ENCODE measurements around the gene TPCN2. TPM values are rescaled to one million over a fixed set of nuclear protein-coding genes. Genes with fewer than 3 reads are reported as not detected.
"Not testable (repeated sequence)": the region's sequence is repeated elsewhere in the genome, so short reads cannot be mapped to it uniquely, and the experiment has no call there.

TPCN2 gene
- total and polyA plus RNA-seq, 7 experiments from 2014 or later = 3.3 to 29.4 (median 21.2) TPM

- intact Hi-C loops (cut with micrococcal nuclease) = no loop called here
- Mint-ChIP-seq H3K9me3 (peaks cover 0 to 14% (median 2%) of the 10 kb centered on the region in 11 donors), H3K36me3 (peaks cover 0 to 11% (median 3%) of the 10 kb centered on the region in 5 donors), H3K27me3 (no peaks in the 10 kb centered on the region), H3K27ac (no peak overlapping the region), H3K4me1 (peaks cover 5 to 45% (median 19%) of the 10 kb centered on the region in 7 donors), H3K4me3 (no peak overlapping the region)
- Histone ChIP-seq H3K4me1 (ENCODE audit: control insufficient read depth in 2 of 2, insufficient read depth in 2 of 2, low read length in 2 of 2) (peaks cover 0 to 25% of the 10 kb centered on the region in 2 donors), H3K4me3 (ENCODE audit: low read length) (no peak overlapping the region), H3K9me3 (ENCODE audit: control insufficient read depth in 2 of 3, low read length in 3 of 3) (no peaks in the 10 kb centered on the region), H3K36me3 (ENCODE audit: control insufficient read depth in 2 of 3, insufficient read depth in 3 of 3, low read length in 3 of 3) (no peaks in the 10 kb centered on the region), H3K27me3 (ENCODE audit: control insufficient read depth in 2 of 2, insufficient read depth in 2 of 2, low read length in 2 of 2) (no peaks in the 10 kb centered on the region), H3K27ac (ENCODE audit: low read depth, low read length) (no peak overlapping the region)
- ATAC-seq (no peak), DNase-seq (no peak)
- CTCF ChIA-PET = no interaction called here
- POLR2A ChIA-PET = no interaction called here
Measured at GRCh38 chr11:69134957-69135356, 86.2 kb downstream of the TPCN2 start.

- Mint-ChIP-seq H3K4me1 (peaks cover 5 to 38% (median 15%) of the 10 kb centered on the region in 7 donors), H3K36me3 (peaks cover 0 to 11% (median 3%) of the 10 kb centered on the region in 5 donors), H3K27me3 (no peaks in the 10 kb centered on the region), H3K4me3 (no peak overlapping the region), H3K9me3 (peaks cover 0 to 14% (median 2%) of the 10 kb centered on the region in 11 donors), H3K27ac (peak overlapping the region in 2 of 9 donors; percentile 5 to 70)
- ChIA-PET CTCF (no interaction called here), POLR2A (interaction anchor here (1.2 kb wide), 1 partner anchor 23 kb away, joined by 3 read pairs; no protein-coding TSS in a partner anchor)
- ATAC-seq = no peak
- no peaks in the 10 kb centered on the region for H3K36me3 ChIP-seq (ENCODE audit: control insufficient read depth in 2 of 3, insufficient read depth in 3 of 3, low read length in 3 of 3)
- intact Hi-C loops (cut with micrococcal nuclease) = no loop called here
- no peak for DNase-seq
- no peaks in the 10 kb centered on the region for H3K27me3 ChIP-seq (ENCODE audit: control insufficient read depth in 2 of 2, insufficient read depth in 2 of 2, low read length in 2 of 2)
- peaks cover 0 to 21% of the 10 kb centered on the region in 2 donors for H3K4me1 ChIP-seq (ENCODE audit: control insufficient read depth in 2 of 2, insufficient read depth in 2 of 2, low read length in 2 of 2)
- no peak overlapping the region for H3K4me3 ChIP-seq (ENCODE audit: low read length)
- H3K27ac ChIP-seq (ENCODE audit: low read depth, low read length) = no peak overlapping the region
- no peaks in the 10 kb centered on the region for H3K9me3 ChIP-seq (ENCODE audit: control insufficient read depth in 2 of 3, low read length in 3 of 3)
Measured at GRCh38 chr11:69135420-69136363, 87.0 kb downstream of the TPCN2 start.

- peaks cover 0 to 13% of the 10 kb centered on the region in 2 donors for H3K4me1 ChIP-seq (ENCODE audit: control insufficient read depth in 2 of 2, insufficient read depth in 2 of 2, low read length in 2 of 2)
- ATAC-seq (no peak), DNase-seq (no peak)
- H3K4me3 Mint-ChIP-seq = no peak overlapping the region
- H3K4me3 ChIP-seq (ENCODE audit: low read length) = no peak overlapping the region
- H3K36me3 Mint-ChIP-seq = peaks cover 0 to 11% (median 3%) of the 10 kb centered on the region in 5 donors
- H3K9me3 ChIP-seq (ENCODE audit: control insufficient read depth in 2 of 3, low read length in 3 of 3) = no peaks in the 10 kb centered on the region
- peaks cover 2 to 30% (median 8%) of the 10 kb centered on the region in 7 donors for H3K4me1 Mint-ChIP-seq
- no peaks in the 10 kb centered on the region for H3K36me3 ChIP-seq (ENCODE audit: control insufficient read depth in 2 of 3, insufficient read depth in 3 of 3, low read length in 3 of 3)
- peaks cover 0 to 14% (median 2%) of the 10 kb centered on the region in 11 donors for H3K9me3 Mint-ChIP-seq
- intact Hi-C loops (cut with micrococcal nuclease) = no loop called here
- H3K27ac ChIP-seq (ENCODE audit: low read depth, low read length) = no peak overlapping the region
- H3K27ac Mint-ChIP-seq = no peak overlapping the region
- POLR2A ChIA-PET = interaction anchor here (1.2 kb wide), 1 partner anchor 22 kb away, joined by 3 read pairs; no protein-coding TSS in a partner anchor
- H3K27me3 ChIP-seq (ENCODE audit: control insufficient read depth in 2 of 2, insufficient read depth in 2 of 2, low read length in 2 of 2) = no peaks in the 10 kb centered on the region
- CTCF ChIA-PET = no interaction called here
- no peaks in the 10 kb centered on the region for H3K27me3 Mint-ChIP-seq
Measured at GRCh38 chr11:69136471-69136870, 87.7 kb downstream of the TPCN2 start.

GRCh38 chr11:69137151-69137844 lies 88.6 kb downstream of the TPCN2 start:
- H3K4me1 Mint-ChIP-seq = peaks cover 2 to 27% (median 10%) of the 10 kb centered on the region in 7 donors
- Histone ChIP-seq H3K9me3 (ENCODE audit: control insufficient read depth in 2 of 3, low read length in 3 of 3) (no peaks in the 10 kb centered on the region), H3K27me3 (ENCODE audit: control insufficient read depth in 2 of 2, insufficient read depth in 2 of 2, low read length in 2 of 2) (no peaks in the 10 kb centered on the region), H3K4me1 (ENCODE audit: control insufficient read depth in 2 of 2, insufficient read depth in 2 of 2, low read length in 2 of 2) (peaks cover 0 to 9% of the 10 kb centered on the region in 2 donors), H3K36me3 (ENCODE audit: control insufficient read depth in 2 of 3, insufficient read depth in 3 of 3, low read length in 3 of 3) (no peaks in the 10 kb centered on the region), H3K27ac (ENCODE audit: low read depth, low read length) (no peak overlapping the region), H3K4me3 (ENCODE audit: low read length) (no peak overlapping the region)
- no peak for ATAC-seq
- CTCF ChIA-PET = no interaction called here
- H3K36me3 Mint-ChIP-seq = peaks cover 0 to 11% (median 3%) of the 10 kb centered on the region in 5 donors
- H3K9me3 Mint-ChIP-seq = peaks cover 0 to 14% (median 2%) of the 10 kb centered on the region in 11 donors
- POLR2A ChIA-PET = interaction anchor here (1.2 kb wide), 1 partner anchor 21 kb away, joined by 3 read pairs; no protein-coding TSS in a partner anchor
- H3K27me3 Mint-ChIP-seq = peaks cover 0 to 3% (median 0%) of the 10 kb centered on the region in 5 donors
- DNase-seq = no peak
- intact Hi-C loops (cut with micrococcal nuclease) = no loop called here
- H3K4me3 Mint-ChIP-seq = no peak overlapping the region
- H3K27ac Mint-ChIP-seq = peak overlapping the region in 3 of 9 donors; percentile 23 to 53 (median 23)

- no peak overlapping the region for H3K27ac Mint-ChIP-seq
- H3K9me3 Mint-ChIP-seq = peaks cover 0 to 10% (median 2%) of the 10 kb centered on the region in 11 donors
- POLR2A ChIA-PET = no interaction called here
- peaks cover 0 to 9% of the 10 kb centered on the region in 2 donors for H3K4me1 ChIP-seq (ENCODE audit: control insufficient read depth in 2 of 2, insufficient read depth in 2 of 2, low read length in 2 of 2)
- ATAC-seq (no peak), DNase-seq (no peak)
- no peaks in the 10 kb centered on the region for H3K9me3 ChIP-seq (ENCODE audit: control insufficient read depth in 2 of 3, low read length in 3 of 3)
- H3K27ac ChIP-seq (ENCODE audit: low read depth, low read length) = no peak overlapping the region
- peaks cover 0 to 11% (median 3%) of the 10 kb centered on the region in 5 donors for H3K36me3 Mint-ChIP-seq
- no peak overlapping the region for H3K4me3 ChIP-seq (ENCODE audit: low read length)
- no peaks in the 10 kb centered on the region for H3K27me3 ChIP-seq (ENCODE audit: control insufficient read depth in 2 of 2, insufficient read depth in 2 of 2, low read length in 2 of 2)
- H3K36me3 ChIP-seq (ENCODE audit: control insufficient read depth in 2 of 3, insufficient read depth in 3 of 3, low read length in 3 of 3) = no peaks in the 10 kb centered on the region
- peaks cover 0 to 4% (median 0%) of the 10 kb centered on the region in 5 donors for H3K27me3 Mint-ChIP-seq
- peaks cover 2 to 19% (median 10%) of the 10 kb centered on the region in 7 donors for H3K4me1 Mint-ChIP-seq
- intact Hi-C loops (cut with micrococcal nuclease) = no loop called here
- no peak overlapping the region for H3K4me3 Mint-ChIP-seq
- CTCF ChIA-PET = no interaction called here
Measured at GRCh38 chr11:69138265-69138664, 89.5 kb downstream of the TPCN2 start.

- not testable (repeated sequence) for H3K27me3 ChIP-seq (ENCODE audit: control insufficient read depth in 2 of 2, insufficient read depth in 2 of 2, low read length in 2 of 2)
Measured at GRCh38 chr11:69140161-69140560, 91.4 kb downstream of the TPCN2 start.

More at GRCh38 chr11:69140161-69140560, 91.4 kb downstream of the TPCN2 start:
- ATAC-seq; H3K36me3 ChIP-seq (ENCODE audit: control insufficient read depth in 2 of 3, insufficient read depth in 3 of 3, low read length in 3 of 3); H3K27ac Mint-ChIP-seq; H3K9me3 ChIP-seq (ENCODE audit: control insufficient read depth in 2 of 3, low read length in 3 of 3); DNase-seq; H3K4me3 Mint-ChIP-seq; H3K36me3 Mint-ChIP-seq; H3K4me1 ChIP-seq (ENCODE audit: control insufficient read depth in 2 of 2, insufficient read depth in 2 of 2, low read length in 2 of 2); H3K27ac ChIP-seq (ENCODE audit: low read depth, low read length); H3K27me3 Mint-ChIP-seq; intact Hi-C loops (cut with micrococcal nuclease); POLR2A ChIA-PET; CTCF ChIA-PET; H3K4me3 ChIP-seq (ENCODE audit: low read length): not testable (repeated sequence)
- Mint-ChIP-seq H3K9me3 (peaks cover 0 to 14% (median 2%) of the 10 kb centered on the region in 11 donors), H3K4me1 (peaks cover 2 to 13% (median 10%) of the 10 kb centered on the region in 7 donors)

Data from naive thymus-derived CD4-positive, alpha-beta T cell (primary cell).